ENCODE measurements around the gene USP2.
"Not testable (repeated sequence)": the region's sequence is repeated elsewhere in the genome, so short reads cannot be mapped to it uniquely, and the experiment has no call there.

USP2 gene

DNA sequence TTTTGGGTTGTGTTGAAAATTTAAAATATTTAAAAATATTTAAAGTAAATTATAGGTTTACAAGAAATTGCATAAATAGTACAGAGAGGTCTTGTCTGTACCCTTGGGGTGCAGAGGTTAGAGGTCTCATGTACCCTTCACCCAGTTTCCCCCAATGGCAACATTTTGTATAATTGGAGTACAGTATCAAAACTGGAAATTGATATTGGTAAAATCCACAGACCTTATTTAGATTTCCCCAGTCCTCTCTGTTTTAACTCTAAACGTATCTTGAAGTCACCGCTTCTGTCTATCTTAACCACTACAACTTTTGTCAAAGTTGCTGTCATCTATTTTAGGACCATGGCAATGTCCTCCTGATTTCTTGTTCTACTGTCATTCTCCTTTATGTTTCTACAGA lies 30.6 kb upstream of the USP2 start:
- DNase-seq = no peak

DNA sequence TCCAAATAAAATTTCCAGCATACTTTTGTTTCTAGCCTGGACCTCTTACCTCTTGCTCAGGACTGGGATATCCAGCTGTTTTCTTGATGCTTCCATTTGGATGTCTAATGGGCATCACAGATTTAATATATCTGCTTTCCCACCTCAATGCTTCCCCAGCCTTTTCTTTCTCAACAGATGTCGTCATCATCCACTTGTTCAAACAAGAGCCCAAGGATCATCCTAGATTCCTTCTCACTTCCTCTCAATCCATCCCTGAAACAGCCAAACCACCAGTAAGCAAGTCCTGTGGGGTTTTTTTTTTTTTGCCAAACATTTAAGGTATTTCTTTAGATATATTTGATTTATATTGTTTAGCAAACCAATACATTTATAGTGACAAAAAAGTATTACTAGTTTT lies 29.0 kb upstream of the USP2 start:
- no peak for DNase-seq

DNA sequence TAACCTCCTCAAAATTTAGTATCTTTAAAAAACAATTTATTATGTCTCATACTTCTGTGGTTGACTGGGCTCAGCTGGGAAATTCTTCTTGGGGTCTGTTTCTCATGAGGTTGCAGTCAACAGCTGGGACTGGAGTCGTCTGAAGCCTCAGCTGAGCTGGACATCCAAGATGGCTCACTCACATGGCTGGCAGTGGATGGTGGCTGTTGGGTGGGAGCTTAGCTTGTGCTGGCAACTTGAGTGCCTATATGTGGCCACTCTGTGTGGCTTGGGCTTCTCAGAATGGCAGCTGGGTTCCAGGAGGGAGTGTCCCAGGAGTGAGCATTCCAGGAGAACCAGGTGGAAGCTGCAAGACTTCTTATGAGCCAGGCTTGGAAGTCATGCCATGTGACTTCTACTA lies 28.2 kb upstream of the USP2 start:
- no peak for DNase-seq

DNA sequence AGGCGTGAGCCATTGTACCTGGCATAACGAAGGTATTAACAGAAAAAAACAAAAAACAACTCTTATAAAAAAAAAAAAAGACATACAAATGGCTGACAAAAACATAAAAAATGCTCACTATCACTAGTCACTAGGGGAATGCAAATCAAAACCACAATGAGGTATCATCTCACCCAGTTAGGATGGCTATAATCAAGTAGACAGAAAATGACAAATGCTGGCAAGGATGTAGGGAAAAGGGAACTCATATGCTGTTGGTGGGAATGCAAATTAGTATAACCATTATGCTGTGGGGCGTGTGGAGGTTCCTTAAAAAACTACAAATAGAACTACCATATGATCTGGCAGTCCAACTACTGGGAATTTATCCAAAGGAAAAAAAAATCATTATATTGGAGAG lies 24.5 kb upstream of the USP2 start:
- DNase-seq = no peak

DNA sequence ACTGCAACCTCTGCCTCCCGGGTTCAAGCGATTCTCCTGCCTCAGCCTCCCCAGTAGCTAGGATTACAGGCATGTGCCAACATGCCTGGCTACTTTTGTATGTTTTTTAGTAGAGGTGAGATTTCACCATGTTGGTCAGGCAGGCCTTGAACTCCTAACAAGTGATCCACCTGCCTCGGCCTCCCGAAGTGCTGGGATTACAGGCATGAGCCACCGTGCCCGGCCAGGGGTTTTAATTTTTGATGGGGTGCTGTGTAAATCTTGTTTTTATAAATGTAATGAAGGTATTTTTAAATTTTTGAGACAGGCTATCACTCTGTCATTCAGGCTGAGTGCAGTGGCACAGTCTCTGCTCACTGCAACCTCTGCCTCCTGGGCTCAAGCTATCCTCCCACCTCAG lies 24.0 kb upstream of the USP2 start:
- not testable (repeated sequence) for DNase-seq

DNA sequence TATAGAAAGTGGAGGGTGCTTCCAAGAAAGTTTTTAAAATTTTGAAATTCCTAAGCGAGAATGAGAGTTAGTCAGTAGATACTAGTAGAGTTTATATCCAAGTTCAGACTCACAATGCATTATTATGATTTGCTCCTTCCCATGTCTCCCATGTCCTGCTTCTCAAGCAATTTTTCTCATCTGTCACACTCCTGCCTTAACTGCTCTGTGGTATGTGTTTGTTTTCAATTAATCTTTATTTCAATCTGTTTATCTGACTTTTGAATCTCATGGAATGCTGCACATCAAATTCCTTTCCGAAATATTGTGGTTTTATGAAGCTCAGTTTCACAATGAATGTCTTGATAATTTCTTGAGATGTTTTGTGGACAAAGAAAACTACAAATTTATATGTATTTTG lies 23.4 kb upstream of the USP2 start:
- DNase-seq = no peak

DNA sequence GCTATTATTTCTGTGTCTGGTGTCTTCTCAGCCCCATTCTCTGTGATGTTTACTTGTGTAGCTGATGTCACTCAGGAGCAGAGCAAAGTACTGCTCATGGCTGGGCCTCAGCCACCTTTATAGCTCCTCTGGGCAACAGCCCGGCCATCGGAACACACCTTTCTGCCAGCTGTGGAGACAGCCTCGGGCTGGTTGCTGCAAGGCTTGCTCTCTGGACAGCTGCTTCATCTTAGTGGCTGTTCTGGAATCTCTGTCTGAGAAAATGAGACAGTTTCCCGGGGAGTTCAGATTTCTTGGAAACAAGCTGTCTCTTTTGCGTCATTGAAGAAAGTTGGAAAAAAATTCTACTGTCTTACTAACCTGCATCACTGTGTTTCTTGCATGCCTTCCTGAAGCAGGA lies 21.5 kb upstream of the USP2 start:
- DNase-seq = no peak

DNA sequence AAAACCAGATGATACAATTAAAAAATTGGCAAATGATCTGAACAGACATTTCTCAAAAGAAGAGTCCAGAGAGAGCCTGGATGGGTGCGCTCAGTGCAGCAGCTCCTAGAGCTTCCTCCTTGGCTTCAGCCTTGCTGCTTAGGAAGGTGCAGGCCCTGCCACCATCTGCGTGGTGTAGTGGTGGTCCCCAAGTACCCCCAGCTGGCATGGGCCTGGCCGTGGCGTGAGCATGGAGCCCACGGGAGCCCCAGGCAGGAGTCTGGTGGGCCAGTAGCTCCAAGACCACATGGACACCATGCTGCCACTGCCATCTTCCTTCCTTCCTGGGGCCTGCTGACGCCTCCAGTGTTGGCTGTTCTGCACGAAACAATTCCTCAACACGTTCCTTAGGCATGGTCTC lies 21.0 kb upstream of the USP2 start:
- DNase-seq = no peak

DNA sequence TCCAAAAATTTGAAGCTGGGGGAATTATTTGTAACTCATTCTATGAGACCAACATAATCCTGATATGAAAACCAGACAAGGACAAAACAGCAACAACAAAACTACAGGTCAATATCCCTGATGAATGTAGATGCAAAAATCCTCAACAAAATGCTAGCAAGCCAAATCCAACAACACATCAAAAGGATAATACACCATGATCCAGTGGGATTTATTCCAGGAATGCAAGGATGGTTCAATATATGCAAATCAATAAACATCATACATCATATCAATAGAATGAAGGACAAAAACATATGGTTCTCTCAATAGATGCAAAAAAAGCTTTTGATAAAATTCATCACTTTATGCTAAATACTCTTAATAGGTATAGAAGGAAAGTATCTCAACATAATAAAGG lies 19.4 kb upstream of the USP2 start:
- DNase-seq = no peak

DNA sequence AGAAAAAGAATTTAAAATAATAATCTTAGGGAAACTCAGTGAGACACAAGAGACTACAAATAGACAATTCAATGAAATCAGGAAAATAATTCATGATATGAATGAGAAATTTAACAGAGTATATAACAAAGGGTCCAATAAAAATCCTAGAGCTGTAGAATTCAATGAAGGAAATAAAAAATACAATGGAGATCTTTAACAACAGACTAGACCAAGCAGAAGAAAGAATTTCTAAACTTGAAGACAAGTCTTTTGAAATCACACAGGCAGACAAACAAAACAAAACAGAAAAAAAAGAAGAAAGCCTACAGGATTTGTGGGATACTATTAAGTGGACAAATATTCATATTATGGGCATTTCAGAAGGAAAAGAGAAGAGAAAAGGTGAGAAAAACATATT lies 16.2 kb upstream of the USP2 start:
- no peak for DNase-seq

DNA sequence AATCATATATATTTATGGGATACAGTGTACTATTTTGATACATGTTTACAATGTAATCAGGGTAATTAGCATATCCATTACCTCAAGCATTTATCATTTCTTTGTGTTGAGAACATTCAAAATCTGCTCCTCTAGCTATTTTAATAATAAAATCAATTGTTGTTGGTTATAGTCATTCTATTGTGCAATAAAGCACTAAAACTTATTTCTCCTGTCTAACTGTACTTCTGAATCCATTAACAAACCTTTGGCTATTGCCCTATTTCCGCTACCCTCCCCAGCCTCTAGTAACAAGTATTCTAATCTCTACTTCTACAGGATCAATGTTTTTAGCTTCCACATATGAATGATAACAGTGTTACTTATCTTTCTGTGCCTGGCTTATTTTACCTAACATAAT lies 15.3 kb upstream of the USP2 start:
- DNase-seq = no peak

DNA sequence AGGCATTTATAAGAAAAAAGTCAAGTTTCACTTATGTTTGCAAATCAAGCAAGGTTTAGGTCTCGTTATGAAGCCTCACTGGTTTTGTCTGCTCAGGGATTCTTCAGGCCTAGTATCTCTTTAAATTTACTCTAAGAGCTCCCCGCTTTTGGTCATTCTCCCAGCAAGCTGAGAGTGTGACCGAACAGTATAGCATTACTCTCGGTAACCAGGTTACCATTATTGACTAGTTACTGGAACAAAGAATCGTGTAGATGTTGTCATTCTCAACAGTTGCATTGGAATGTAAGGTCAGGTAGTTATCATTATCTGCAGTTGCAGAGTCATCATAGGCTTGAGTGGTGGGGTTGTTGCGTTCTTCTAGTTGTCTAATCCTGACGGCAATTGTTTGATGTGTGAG lies 9.8 kb upstream of the USP2 start:
- DNase-seq = no peak

DNA sequence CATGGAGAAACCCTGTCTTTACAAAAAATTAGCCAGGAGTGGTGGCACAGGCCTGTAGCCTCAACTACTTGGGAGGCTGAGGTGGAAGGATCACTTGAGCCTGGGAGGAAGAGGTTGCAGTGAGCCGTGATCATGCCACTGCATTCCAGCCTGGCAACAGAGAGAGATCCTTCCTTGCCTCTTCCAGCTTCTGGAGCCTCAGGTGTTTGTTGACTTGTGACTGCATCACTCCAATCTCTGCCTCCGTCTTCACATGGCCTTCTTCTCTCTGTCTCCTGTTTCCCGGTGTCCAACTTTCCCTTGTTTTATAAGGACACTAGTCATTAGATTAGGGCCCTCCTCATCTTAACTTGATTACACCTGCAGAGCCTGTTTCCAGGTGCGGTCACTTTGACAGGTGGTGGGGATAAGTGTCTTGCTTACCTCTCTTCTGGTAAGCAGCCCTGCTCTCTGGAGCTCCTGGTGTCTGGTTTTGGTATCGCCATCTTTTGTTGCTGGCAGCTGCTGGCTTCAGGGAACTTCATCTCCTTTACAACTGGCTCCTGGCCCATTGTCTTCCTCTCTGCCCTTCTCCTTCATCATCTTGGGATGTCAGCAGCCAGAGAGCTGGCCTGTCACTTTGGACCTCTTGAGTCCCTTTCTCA lies 8.2 kb upstream of the USP2 start:
- no peak for DNase-seq

DNA sequence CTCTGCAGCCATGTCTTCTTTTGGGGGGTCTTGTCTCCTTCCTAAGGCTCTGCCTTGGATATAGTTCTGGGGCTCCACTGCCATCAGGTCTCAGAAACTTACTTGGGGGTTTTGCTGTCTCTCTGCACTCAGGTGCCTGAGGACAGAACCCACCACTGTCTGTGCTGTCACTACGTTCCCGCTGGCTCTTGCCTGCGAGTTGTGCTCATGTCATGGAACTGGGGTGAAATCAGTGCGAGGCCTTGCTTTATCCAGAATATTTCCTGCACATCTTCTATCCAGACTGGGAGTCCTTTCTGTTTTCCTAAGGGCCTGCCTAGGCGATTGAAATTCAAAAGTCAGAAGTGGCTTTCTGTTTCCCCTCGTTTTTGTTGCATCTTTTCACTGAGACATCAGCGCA lies 6.6 kb upstream of the USP2 start:
- no peak for DNase-seq

DNA sequence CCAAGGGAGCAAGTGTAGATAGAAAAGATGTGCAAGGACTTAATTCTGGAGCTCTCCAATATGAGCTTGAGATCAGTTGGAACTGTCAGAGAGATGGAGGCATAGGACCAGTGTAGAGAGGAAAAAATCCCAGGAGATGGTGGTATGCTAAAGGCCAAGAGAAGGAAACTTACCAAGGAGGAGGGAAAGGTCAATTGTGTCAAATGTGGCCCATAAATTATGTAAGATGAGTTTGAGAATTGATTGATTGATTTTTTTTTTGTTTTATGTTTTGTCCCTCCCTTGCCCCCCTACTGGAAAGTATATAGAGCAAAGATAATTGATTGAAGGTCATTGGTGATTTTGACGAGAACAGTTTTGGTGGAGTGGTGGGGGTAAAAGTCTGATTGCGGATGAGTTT lies 2.8 kb upstream of the USP2 start:
- DNase-seq = no peak

DNA sequence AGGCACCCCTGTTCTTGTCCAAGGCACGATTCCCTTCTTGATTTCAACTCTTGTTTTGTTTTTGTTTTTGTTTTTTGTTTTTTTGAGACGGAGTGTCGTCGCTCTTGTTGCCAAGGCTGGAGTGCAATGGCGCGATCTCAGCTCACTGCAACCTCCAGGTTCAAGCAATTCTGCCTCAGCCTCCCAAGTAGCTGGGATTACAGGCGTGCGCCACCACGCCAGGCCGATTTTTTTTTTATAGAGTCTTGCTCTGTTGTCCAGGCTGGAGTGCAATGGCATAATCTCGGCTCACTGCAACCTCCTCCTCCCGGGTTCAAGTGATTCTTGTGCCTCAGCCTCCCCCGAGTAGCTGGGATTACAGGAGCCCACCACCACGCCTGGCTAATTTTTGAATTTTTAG lies 1.0 kb upstream of the USP2 start:
- DNase-seq = not testable (repeated sequence)

DNA sequence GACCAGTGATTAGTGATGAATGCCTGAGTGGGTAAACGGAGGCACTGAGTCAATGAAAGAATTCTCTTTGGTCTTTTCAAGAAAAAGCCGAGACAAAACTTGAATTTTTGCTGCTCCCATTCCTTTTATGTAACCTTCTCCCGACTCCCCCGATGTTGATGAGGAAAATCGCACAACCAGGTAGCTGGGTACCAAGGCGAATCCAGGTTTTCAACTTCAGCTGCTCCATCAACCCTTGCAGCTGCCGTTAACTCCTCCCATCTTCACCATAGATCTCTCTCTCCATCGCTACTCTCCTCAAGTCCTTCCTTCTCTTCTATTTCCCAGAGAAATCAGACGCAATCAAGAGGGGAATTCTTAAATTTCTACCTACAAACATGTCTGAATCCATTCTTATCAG lies 611 bp upstream of the USP2 start:
- no peak for DNase-seq

DNA sequence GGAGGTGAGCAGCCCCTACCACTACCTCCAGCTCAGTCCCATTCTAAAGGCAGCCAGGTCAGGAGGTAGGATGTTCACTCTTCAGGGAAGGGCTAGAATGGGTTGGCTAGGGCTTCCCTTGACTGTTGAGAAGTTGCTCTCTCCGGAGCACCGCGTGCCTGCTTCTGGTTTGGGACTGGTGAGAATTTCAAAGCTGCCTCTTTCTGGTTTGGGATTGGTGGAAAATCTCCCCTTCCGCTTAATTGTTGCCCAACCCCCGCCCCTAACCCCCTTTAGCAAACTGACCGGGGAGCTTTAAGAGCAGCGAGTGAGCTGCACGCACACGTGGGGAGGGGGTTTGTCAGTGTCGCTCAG lies 686 bp downstream of the USP2 start:
- DNase-seq = no peak

DNA sequence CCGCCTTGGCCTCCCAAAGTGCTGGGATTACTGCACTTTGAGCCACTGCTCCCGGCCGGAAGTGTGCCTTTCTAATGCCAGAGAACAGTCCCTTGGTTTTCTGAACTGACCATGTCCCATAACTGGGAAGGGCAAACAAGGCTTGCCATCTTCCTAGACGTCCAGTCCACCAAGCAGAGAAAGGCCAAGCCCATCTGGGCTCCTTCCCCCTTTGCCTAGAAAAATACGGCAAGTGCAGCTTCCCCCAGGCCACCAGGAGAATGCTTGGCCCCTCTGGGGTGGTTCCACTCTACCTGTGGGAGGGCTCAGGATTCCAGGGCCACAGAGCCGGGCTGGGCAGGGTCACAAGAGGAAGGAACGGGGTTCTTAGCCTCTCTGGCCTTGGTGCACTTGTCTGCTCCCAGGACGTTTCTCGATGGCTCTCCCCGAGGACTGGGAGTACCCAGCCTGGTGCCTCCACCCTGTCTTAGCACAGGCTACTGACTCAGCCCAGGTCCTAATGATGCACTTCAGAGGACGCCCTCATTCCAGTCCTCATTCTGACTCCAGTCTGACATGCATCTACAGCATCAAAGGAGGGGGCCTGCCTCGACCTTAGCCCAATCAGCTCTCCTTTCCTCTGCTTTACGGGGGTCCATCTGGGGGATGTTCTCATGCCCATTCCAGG lies 1.2 kb downstream of the USP2 start:
- DNase-seq = no peak

DNA sequence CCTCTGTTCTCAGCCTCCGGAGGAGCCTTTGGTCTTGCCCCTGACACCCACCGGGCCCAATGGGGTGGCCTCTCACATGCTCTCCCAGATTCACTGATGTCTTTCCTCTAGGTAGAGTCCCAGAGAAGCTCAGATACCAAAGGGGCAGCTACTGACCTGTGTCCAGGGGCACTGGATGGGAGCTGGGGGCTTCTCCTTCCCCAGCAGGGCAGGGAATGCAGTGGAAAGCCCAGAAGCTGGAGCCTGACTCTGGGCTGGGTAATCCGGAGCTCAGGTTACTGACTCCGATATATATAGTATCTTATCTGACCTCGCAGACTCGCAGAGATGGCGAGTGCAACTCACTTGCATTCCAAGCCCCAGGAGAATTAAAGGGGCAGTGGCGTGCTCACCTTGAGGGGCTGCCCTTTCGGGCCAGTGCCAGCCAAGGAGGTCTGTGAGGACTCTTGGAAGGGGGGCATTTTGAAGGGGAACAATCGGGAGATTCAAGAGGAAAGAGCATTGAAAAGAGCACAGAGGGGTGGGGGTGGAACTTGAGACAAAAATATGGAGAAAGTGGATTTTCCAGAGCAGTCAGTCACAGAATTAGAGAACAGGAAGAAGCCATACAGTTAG lies 2.5 kb downstream of the USP2 start:
- no peak for DNase-seq

DNA sequence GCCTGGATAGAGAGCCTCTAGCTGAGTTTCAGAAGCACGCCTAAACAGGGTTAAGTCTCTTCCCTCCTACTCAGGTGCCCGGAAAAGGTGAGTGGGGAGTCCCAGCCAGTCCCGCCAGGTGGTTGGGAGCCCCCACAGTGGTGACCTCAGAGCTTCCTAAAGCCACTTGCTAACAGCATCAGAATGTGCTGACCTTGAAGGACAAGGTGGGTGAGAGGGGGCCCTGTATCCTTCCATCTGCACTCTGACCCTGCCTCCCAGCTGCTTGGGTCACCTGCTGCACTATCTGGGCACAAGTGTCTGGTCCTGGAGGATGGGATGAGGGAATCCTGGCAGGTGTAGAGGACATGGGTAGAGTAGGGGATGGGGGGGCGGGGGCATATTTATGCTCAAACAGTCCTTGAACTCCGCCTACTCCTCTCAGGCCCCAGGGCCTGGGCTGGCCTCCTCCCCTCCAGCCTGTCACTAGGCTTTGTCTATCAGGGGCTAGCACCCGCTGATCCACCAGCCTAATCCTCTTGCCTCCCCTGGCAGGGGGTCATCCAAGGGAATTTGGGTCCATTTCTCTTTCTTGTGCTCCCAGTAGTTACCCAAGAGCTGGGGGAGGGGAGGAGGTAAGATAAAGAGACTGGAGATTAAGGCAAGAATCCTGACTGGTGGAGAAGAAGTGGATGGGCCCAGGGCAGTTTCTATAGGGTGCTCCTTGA lies 3.4 kb downstream of the USP2 start:
- no peak for DNase-seq

DNA sequence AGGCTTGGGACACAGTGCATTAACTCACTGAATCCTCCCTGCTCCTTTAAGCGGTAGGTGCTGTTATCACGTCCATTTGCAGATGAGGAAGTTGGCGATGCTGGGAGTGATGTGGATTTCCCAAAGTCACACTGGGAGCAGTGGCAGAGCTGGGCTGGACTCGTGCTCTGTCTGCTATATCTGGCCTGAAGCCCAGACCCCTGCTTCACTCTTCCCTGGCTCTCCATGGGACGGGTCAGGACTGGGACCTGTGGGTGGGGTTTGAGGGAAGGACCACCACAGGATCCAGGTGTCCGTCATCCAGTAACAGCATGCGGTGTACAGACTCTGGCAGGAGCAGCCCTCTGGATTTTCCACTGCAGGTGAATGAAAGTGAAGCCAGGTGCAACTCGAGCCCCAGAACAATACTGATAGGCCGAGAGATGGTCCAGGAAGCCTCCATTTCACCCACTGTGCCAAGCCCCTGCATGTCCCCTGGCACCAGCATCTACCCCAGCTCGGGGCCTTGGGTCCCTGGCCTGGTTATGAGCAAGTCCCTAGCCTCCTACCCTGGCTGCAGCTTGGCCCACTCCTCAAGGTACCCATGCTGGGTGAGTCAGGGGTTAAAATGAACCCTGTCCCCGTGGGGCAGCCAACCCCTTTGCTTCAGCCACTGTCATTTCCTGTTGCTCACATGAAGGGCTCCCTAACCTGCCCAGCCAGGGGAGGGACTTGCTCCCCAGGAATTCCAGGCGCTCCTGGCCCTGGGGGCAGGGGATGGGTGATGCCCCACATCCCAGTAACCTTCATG lies 4.2 kb downstream of the USP2 start:
- DNase-seq = no peak

DNA sequence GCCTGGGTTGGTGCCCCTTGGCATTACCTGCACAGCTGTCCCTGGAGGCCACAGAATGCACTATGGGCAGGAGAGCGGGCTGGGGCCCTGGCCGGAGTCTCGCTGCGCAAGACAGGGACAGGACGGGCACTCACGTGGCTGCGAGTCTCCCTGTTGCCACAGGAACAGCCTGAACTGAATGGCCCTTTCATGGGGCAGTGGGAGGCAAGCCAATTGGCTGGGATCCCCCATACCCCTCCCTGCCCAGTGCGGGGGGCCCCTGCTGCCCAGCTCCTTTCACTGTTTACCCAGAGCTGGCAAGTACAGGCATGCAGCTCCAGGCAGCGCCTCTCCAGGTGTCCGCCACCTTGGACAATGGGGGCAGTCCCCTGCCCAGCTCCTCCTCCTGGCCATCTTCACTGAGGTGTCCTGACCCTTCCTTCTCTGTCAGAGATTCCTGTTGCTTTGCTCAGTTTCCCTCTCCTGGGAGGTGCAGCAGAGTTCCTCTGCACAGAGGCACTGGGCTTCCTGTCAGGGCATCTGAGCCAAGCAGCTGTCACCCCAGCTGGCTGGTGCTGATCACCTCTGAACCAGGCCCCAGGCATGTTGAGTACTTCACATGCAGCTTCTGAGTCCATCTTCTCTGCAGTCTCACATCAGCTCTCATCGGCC lies 5.2 kb downstream of the USP2 start:
- DNase-seq = peak; percentile 55

Data from NCI-H2171 treated with DMSO at 0.1 percent for 48 hours (cell line).